LHCN-M2 (cell line): Measurements from ENCODE around the gene GCNT4. TPM values are rescaled to one million over a fixed set of nuclear protein-coding genes. Genes with fewer than 3 reads are reported as not detected.

Source experiments
- DNase-seq: peaks from one replicate; pipeline ENCODE4 v3.0.0-alpha.2; 2012; ENCODE audit warnings: low read depth
- total RNA-seq: library from RNA; depleted of rRNA; stranded (reverse); fragments of >200 nt; gene quantifications from 2 replicates; pipeline ENCODE4 v1.2.3, GENCODE V29; 2014

GCNT4 gene
- total RNA-seq, 1 experiment from 2014 or later = 0.23 TPM

- DNase-seq = no peak
Measured at GRCh38 chr5:75051217-75051751, 1.1 kb downstream of the GCNT4 start.

- peak; percentile 37 for DNase-seq
Measured at GRCh38 chr5:75050415-75050814, 1.9 kb downstream of the GCNT4 start.

- DNase-seq = peak; percentile 55
Measured at GRCh38 chr5:75049456-75050351, 2.7 kb downstream of the GCNT4 start.

GRCh38 chr5:75048457-75048953 lies 3.9 kb downstream of the GCNT4 start:
- DNase-seq = peak; percentile 24

- no peak for DNase-seq
Measured at GRCh38 chr5:75047356-75047755, 5.0 kb downstream of the GCNT4 start.

- DNase-seq = no peak
Measured at GRCh38 chr5:75046366-75047142, 5.8 kb downstream of the GCNT4 start.

- no peak for DNase-seq
Measured at GRCh38 chr5:75045071-75045470, 7.3 kb downstream of the GCNT4 start.

GRCh38 chr5:75044406-75044805 lies 8.0 kb downstream of the GCNT4 start:
- peak; percentile 21 for DNase-seq

GRCh38 chr5:75043633-75044264 lies 8.6 kb downstream of the GCNT4 start:
- DNase-seq = no peak

- DNase-seq = no peak
Measured at GRCh38 chr5:75042522-75042921, 9.8 kb downstream of the GCNT4 start.

- DNase-seq = no peak
Measured at GRCh38 chr5:75040973-75041372, 11.4 kb downstream of the GCNT4 start.

GRCh38 chr5:75037106-75037505 lies 15.3 kb downstream of the GCNT4 start:
- DNase-seq = peak; percentile 62

GRCh38 chr5:75034137-75034739 lies 18.1 kb downstream of the GCNT4 start:
- DNase-seq = no peak

GRCh38 chr5:75031366-75031765 lies 21.0 kb downstream of the GCNT4 start:
- DNase-seq = no peak

- DNase-seq = no peak
Measured at GRCh38 chr5:75028090-75028489, 24.3 kb downstream of the GCNT4 start.

GRCh38 chr5:75023368-75024159 lies 28.8 kb downstream of the GCNT4 start:
- DNase-seq = no peak

GRCh38 chr5:75021800-75022199 lies 30.6 kb downstream of the GCNT4 start:
- DNase-seq = no peak

GRCh38 chr5:75021219-75021618 lies 31.1 kb downstream of the GCNT4 start:
- DNase-seq = no peak

- DNase-seq = no peak
Measured at GRCh38 chr5:75020016-75020656, 32.2 kb downstream of the GCNT4 start.
